HG02759 (cell line): Measurements from ENCODE around the gene FRMD7.
"Not testable (repeated sequence)": the region's sequence is repeated elsewhere in the genome, so short reads cannot be mapped to it uniquely, and the experiment has no call there.

Source experiments
- ATAC-seq: cut with Tn5 transposase; IDR thresholded peaks from one replicate; pipeline ENCODE4 v1.9.1; 2021; ENCODE audit warnings: mild to moderate bottlenecking, moderate library complexity; ENCODE audit not compliant: unreplicated experiment

FRMD7 gene

GRCh38 chrX:132094164-132094563, 33.7 kb downstream of the FRMD7 start:
- no peak for ATAC-seq

DNA sequence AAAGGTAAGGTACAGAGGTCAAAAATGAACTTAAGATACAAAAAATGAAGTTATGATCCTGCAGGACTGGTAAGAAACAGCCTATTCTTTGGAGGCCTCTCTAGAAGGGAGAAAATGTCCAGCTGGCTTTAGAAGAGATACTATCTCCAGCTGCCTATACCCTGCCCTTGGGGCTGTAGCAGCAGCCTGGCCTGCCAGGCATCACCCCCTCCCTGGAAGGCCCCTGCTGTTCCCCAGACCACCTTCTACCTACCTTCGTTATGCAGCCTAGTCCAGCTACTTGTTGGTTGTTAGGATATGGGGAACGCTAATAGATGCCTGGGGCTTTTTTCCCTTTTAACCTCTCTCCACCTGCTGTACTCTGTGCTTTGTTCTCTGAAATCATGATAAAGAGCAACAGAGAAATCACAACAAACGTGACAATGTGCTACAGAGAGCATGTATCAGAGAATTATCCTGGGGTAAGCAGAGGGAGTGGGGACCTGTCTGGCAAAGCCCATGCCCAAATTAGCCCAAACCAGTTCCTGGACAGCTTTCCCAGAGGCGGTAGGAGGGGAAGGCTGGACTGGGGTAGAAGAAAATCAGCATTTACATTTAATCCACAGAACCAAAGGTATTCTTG, 34.5 kb downstream of the FRMD7 start:
- ATAC-seq: no peak

GRCh38 chrX:132092439-132093065, 35.3 kb downstream of the FRMD7 start:
- ATAC-seq: no peak

GRCh38 chrX:132090403-132091159, 37.2 kb downstream of the FRMD7 start:
- ATAC-seq: no peak

GRCh38 chrX:132088864-132089263, 39.0 kb downstream of the FRMD7 start:
- no peak for ATAC-seq

DNA sequence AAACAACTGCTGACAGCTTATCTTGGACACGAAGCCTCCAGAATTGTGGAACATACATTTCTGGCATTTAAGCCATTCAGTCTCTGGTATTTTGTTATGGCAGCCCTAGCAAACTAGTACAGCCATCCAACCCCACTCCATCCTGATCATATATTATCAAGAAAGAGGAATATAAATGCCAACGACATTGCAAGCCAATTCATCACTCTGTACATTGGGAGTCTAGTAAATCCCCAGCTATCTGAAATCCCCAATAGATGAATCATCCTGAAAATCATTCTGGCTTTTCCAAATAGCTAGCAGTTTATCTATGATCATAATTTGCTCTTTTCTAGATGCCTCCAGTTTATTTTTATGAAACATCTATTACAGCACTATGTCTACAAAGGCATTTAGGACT, 41.1 kb downstream of the FRMD7 start:
- no peak for ATAC-seq

- ATAC-seq: no peak
Observed at GRCh38 chrX:132085786-132086185, 42.0 kb downstream of the FRMD7 start.

GRCh38 chrX:132077912-132078311, 49.9 kb downstream of the FRMD7 start:
- no peak for ATAC-seq

DNA sequence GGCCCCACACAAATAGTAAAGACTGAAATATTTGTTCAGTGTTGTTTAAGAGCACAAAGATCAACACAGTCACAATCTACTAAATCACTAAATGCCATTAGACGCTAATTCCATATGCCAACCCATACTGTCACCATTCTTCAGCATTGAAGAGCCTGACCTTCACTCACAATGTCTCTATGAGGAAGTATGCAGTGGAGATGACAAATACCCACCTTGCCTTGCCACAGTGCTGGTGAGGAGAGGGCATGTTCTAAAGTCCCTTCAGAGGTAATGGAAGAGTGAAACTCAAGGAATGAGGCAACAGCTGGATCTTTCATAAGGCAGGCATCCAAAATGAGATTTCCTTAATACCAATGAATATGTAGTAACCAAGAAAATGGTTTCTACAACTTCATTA, 50.4 kb downstream of the FRMD7 start:
- ATAC-seq: no peak

DNA sequence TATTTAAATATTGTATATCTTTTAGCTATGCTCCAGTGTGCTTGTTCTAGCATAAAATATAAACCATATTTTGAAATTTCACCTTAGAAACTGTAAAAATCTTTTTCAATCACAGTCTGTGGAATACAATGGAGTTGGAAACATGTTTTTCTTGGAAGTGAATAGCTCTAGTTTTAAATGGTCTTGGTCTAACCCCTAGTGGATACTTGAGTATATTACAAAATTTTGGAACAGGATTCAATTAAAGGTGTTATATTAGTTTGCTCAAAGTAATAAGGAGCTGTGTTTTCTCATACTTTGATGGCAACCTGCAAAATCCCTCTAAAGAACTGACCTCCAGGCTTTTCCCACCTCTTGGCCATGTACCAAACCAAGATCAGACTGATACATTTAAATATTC, 56.6 kb downstream of the FRMD7 start:
- no peak for ATAC-seq

DNA sequence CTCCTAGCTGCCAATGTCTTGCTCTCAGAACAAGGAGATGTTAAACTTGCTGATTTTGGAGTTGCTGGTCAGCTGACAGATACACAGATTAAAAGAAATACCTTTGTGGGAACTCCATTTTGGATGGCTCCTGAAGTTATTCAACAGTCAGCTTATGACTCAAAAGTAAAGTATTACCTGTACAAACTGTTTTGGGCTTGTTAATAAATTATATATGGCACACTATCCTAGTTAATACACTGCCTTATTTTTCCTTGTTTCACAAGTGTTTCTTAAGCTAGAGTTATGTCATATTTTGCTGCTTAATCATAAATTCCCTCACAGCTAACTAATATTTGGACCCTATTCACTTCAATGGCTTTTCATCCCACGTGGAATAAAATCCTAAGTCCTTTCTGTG, 59.4 kb downstream of the FRMD7 start:
- no peak for ATAC-seq

GRCh38 chrX:132063862-132064261, 64.0 kb downstream of the FRMD7 start:
- no peak for ATAC-seq

- ATAC-seq: no peak
Observed at GRCh38 chrX:132063334-132063733, 64.5 kb downstream of the FRMD7 start.

- ATAC-seq: no peak
Observed at GRCh38 chrX:132059973-132060540, 67.8 kb downstream of the FRMD7 start.

GRCh38 chrX:132058975-132059374, 68.8 kb downstream of the FRMD7 start:
- ATAC-seq: no peak

GRCh38 chrX:132058050-132058449, 69.8 kb downstream of the FRMD7 start:
- ATAC-seq: no peak

- not testable (repeated sequence) for ATAC-seq
Observed at GRCh38 chrX:132051778-132052177, 76.0 kb downstream of the FRMD7 start.

DNA sequence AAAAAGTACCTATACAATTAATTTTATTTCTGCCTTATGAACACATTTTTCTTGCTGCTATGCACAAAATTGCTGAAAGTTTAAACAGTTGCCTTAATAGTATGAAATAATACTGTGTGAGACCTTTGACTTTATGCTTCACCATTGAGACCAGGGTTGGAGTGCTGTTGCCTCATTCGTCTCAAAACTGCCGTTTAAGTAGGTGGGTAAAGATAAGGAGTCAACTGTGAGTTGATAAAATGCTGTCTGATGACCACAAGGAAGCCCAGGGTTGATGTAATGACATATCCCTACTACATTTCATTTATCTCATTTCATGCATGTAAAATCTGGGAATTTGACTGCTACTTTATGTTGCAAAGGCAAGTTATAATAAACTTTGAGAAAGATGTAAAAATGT, 81.3 kb downstream of the FRMD7 start:
- no peak for ATAC-seq

DNA sequence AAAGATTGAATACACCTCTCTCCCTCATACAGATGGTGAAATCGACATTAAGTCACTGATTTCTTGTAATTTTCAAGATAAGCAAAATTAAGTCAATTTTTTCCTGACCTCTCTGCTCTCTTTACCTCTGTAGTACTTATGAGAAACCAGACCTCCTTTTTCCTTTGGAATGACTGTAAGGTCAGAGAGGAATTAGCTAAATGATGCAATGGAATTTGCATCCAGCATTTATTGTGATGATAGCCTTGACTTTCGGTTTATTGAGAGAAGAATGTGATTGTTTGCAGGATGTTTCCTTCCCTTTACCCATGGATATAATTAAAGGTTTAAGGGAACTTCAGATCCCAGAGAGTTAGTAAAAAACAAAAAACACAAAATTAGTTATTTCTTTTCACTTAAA, 82.4 kb downstream of the FRMD7 start:
- ATAC-seq: no peak

- ATAC-seq: no peak
Observed at GRCh38 chrX:132044953-132045352, 82.9 kb downstream of the FRMD7 start.

DNA sequence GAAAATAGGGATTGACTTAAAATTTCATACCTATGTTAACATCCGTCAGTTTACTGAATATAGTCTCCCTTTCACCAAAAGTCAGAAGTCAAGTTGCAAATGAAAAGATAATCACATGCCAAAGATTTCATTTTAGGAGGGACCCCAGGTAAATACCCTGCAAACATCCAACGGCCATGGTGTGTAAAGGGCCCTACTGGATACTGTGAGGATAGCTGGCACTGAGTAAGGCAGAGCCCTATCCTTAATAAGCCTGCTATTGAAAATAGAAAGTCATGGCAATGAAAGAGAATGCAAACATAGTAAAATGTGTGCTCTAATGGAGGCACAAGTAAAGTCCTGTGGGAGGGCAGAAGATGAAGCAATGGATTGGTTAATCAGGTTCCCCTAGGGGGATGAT, 83.8 kb downstream of the FRMD7 start:
- ATAC-seq: no peak

DNA sequence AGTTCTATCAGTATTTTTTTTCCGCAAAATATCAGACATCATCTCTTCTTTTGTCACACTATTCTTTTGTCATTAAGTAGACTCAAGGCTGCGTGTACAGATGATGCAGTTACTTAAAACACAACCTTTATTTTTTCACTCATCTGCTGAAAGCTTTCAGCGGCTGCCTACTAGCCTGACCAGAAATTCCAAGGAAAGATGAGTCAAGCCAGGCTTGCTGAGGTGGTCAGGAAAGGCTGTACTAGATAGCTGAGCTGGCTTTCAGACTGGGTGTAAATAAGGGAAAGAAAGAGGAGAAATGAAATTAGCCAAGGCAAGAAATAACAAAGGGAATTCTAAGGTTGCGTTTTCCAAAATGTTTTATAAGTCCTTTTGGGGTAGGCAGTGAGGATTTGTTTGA, 86.8 kb downstream of the FRMD7 start:
- no peak for ATAC-seq
